ENCODE results near the gene TRIM59. TPM values are rescaled to one million over a fixed set of nuclear protein-coding genes. Genes with fewer than 3 reads are reported as not detected.
A peak's percentile ranks its signal among the peaks of the same experiment; 100 is the strongest.

Gene TRIM59
- total RNA-seq, 1 donor from 2014 or later: 24.5 TPM

GRCh38 chr3:160390565-160391138 lies 58.9 kb downstream of the TRIM59 start:
- DNase-seq (ENCODE audit: low spot score, unreplicated experiment): no peak
- no peak for TF ChIP-seq CTCF (IDR thresholded peaks at IDR 0.05; ENCODE audit: unreplicated experiment)
- H3K36me3 Mint-ChIP-seq (ENCODE audit: insufficient read depth): no peaks in the 10 kb centered on the region

More at GRCh38 chr3:160390565-160391138, 58.9 kb downstream of the TRIM59 start:
- H3K27me3 Mint-ChIP-seq: no peaks in the 10 kb centered on the region
- H3K4me1 Mint-ChIP-seq (ENCODE audit: low read depth): peaks cover 6% of the 10 kb centered on the region
- H3K9me3 Mint-ChIP-seq (ENCODE audit: low read depth): no peaks in the 10 kb centered on the region
- H3K4me3 Mint-ChIP-seq (ENCODE audit: low read depth): no peak overlapping the region
- H3K27ac Mint-ChIP-seq: no peak overlapping the region

Small RNA genes lying within 50 kb of the gene (microRNA-seq; reads per million reads assigned to microRNA genes)
- gene MIR15B (ENCODE audit: borderline number of aligned reads, unreplicated experiment): 1,558 reads per million, percentile 82 among the genes with 10 or more reads in this experiment
- 368 reads per million, percentile 69 among the genes with 10 or more reads in this experiment for gene MIR16-2 (ENCODE audit: borderline number of aligned reads, unreplicated experiment)

Other genes starting within 250 kb of the TRIM59 start
- gene C3orf80, start 224.4 kb downstream of the TRIM59 start, total RNA-seq: 0.38 and 0.50 TPM in 2 replicates
- 48.1 and 52.4 TPM in 2 replicates for gene IFT80, start 50.6 kb downstream of the TRIM59 start, total RNA-seq
- 79.1 and 83.2 TPM in 2 replicates for gene SMC4, start 50.1 kb downstream of the TRIM59 start, total RNA-seq
- 56.5 and 59.1 TPM in 2 replicates for gene KPNA4, start 115.8 kb upstream of the TRIM59 start, total RNA-seq
- 0.50 and 1.00 TPM in 2 replicates for gene ARL14, start 227.4 kb upstream of the TRIM59 start, total RNA-seq